SW480 (cell line): Measurements from ENCODE around the gene IFNW1.

Experiments used
- DNase-seq: peaks from one replicate; pipeline ENCODE4 v3.0.0-alpha.2; 2016; ENCODE audit warnings: low spot score

Gene IFNW1

DNA sequence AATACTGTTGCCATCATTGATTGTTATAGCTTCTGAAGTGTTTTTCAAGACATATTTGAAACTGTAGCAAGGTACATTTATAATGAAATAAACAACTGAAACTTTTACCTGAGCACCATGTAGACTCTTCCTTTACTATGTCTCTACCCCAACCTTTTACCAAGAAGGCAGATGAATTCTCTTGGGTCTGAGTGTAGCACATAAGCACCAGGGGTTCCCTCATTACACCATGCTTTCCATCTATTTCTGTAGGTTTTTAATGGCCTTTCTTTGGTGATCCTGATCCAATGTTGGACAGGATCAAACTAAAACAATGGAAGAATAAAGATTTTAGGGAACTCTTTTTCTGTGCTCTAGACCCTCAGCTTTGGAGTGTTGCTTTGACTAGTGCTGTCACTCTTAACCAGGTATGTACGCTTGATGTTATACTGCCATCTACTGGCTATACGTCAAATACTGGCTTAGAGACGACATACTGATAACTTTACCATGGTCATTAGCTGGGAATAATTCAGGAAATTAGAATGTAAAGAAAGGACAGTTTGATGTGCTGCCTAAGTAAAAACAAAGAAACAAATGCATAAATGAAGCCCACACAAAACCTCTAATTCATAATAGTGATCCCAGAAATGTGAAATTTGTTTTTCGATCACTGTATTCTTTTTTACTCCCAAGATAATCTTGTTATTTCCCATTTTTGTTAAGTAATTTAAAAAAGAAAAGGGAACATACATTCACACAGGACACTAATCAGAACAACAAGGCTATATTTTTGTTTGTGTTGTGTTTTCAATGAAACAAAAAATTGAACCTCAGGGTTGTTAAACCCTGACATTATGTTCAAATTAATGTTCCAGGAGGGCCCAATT, 30.7 kb downstream of the IFNW1 start:
- DNase-seq: peak; percentile 64

DNA sequence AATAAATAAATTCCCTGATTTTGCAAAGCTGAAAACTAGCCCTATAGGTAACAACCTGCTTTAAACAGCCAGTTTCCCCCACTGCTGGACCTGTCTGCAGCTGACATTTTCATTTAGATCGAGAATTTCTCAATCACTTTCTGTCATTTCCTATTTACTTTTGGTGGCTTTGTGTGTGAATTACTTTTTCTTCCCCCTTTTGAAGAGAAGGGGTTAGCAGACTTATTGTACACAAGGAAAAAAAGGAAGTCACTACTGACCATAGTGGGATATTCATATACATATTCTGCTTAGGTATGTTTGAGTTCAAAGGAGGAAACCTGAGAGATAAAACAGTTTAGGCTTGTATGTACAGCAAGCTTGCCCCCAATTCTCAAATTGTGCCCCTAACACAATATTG, 36.8 kb downstream of the IFNW1 start:
- DNase-seq: no peak

DNA sequence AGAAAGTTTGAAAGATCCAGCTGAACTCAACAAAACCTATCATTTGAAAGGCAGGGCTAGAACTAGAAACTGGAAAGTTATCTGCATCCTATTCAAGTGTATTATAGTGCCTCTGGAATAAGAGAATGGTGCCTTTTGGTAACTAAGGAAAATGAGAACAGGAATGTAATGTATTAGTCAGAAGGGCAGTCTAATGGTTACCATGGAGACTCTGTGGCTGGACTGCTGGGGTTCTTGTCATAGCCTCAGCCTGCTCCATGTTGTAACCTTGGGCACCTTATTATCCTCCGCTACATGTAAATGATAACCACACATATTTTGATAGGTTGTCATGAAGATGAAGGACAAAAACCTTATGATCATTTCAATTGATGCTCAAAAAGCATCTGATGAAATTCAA, 39.3 kb downstream of the IFNW1 start:
- no peak for DNase-seq

DNA sequence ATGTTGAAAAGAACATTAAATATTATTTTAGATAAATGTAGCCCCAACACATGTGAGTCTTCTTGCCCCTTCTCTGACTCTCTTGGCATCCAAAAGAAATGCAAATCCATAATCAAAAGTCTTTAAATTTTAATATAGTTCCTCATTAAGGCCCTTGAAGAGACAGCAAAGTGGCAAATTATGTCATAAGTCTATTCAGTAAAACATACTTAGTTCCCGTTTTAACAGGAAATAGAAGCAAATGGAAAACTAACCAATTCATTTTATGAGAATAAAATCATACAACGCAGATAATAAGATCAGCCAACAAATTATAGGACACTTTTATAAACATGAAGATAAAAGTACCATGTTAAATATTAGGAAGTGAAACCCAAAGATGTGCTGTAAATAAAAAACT, 43.8 kb downstream of the IFNW1 start:
- DNase-seq: no peak

DNA sequence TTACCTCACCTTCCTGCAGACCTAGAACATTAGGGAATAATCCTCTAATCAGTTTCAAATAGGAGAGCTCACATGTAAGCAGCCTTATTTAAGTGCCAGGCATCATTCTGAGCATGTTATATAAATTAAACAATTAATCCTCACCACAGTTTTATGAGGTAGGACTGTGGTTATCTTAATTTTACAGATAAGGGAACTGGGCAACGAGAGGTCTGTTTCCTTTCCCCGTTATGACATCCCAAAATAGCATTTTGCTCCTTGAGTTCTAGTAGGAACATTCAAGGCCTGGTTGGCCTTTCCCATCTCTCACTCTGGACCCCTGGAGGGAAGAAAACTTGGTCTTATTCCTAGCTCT, 44.8 kb downstream of the IFNW1 start:
- no peak for DNase-seq

DNA sequence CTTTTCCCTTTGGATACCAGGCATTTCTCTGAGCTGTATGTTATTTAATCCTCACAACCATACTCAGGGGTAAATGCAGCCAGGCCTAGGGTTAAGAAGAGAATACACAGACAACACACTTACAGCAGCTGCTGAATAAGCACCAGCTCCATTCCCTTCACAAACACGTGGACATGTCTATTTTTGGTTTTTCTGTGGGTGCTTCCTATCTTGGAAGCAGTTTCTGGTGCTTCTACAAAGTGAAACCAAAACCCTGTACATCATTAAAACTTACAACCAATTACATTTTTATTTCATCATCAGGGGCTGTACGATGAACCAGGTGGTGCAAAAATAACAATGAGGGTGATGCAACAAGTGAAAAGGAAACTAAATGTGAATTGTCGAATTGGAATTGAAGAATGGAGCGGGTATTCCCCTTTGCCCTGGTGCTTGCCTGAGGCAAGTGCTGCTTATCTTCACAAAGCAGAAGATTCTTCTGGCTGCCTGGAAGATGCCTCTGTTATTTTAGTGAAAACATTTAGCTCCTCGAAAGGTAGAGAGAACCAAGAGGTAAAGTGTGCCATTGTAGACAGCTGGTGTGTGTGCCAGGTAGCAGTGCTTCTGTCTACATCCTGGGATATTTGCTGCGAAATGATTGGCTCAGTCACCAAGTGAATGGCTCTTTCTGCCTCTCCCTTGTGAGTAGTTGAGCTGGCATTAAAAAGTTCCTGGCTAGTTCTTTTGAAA, 45.3 kb downstream of the IFNW1 start:
- DNase-seq: peak; percentile 58

DNA sequence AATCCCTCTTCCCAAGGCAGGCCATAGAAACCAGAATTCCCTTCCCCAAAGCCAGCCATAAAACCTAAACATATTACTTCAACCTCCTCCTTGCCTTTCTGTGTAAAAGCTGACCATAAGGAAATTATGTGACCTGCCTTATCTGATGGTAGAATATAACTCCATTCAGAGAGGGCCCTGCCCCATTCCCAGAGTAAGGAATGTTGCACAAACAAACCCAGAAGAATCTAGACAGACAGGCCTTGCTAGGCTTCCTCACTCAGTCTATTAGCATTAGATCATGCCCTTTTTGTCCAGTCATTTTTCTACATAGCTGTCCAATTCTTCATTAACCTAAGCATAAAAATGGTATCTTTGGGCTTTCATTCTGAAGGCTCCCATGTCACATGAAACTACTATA, 46.1 kb downstream of the IFNW1 start:
- no peak for DNase-seq
